IMR-90 (cell line): ENCODE measurements around the gene PEAK1. TPM values are rescaled to one million over a fixed set of nuclear protein-coding genes. Genes with fewer than 3 reads are reported as not detected.
"Not testable (repeated sequence)": the region's sequence is repeated elsewhere in the genome, so short reads cannot be mapped to it uniquely, and the experiment has no call there.

Experiments used
- ATAC-seq: fragments of 200-7000 bp; cut with Tn5 transposase; 2 replicates; pipeline ENCODE4 v1.9.1; 2020; ENCODE audit warnings: low read depth, mild to moderate bottlenecking, moderate library complexity
- BruUV-seq: library from RNA; stranded (reverse); fragments of 400-500 nt; replicated peaks from 2 replicates; lab custom pipeline; 2021; lab: Mats Ljungman, UMichigan
- CTCF ChIA-PET: fragments of 300-600 bp; formaldehyde crosslinking; extraction: SDS; loops from one replicate; lab custom pipeline; 2021; ENCODE audit warnings: antibody characterized with exemption; lab: Yijun Ruan, JAX
- POLR2A ChIA-PET: fragments of 300-600 bp; sonication (Branson Sonifier 250); formaldehyde crosslinking; loops from one replicate; lab custom pipeline; 2022; ENCODE audit warnings: antibody characterized with exemption; ENCODE audit not compliant: unreplicated experiment; lab: Charles Lee
- DNase-seq: peaks from one replicate; pipeline ENCODE4 v3.0.0; 2013
- H2AFZ ChIP-seq: replicated peaks from 2 replicates; pipeline ENCODE3; 2013; ENCODE audit warnings: low read length, mild to moderate bottlenecking; ENCODE audit not compliant: poor library complexity
- H2AK5ac ChIP-seq: 2 replicates; pipeline ENCODE4 v1.6.1; 2013; ENCODE audit warnings: low read depth, low read length, inconsistent platforms
- H2AK9ac ChIP-seq: replicated peaks from 2 replicates; pipeline ENCODE3; 2013; ENCODE audit warnings: mild to moderate bottlenecking, low read depth, low read length, moderate library complexity; ENCODE audit not compliant: poor library complexity
- H2BK120ac ChIP-seq: 2 replicates; pipeline ENCODE4 v1.6.1; 2013; ENCODE audit warnings: low read depth, low read length, inconsistent platforms
- H2BK15ac ChIP-seq: 3 replicates; pipeline ENCODE4 v1.6.1; 2013; ENCODE audit warnings: low read depth, low read length, inconsistent platforms
- H2BK20ac ChIP-seq: 2 replicates; pipeline ENCODE4 v1.6.1; 2013; ENCODE audit warnings: low read depth, mild to moderate bottlenecking, inconsistent platforms, low read length, moderate library complexity
- H2BK5ac ChIP-seq: 2 replicates; pipeline ENCODE4 v1.6.1; 2013; ENCODE audit warnings: mild to moderate bottlenecking, low read depth, low read length, inconsistent platforms; ENCODE audit not compliant: poor library complexity, severe bottlenecking
- H3K14ac ChIP-seq: replicated peaks from 2 replicates; pipeline ENCODE4 v1.6.1; 2013; ENCODE audit warnings: low read depth, low read length, inconsistent platforms
- H3K18ac ChIP-seq: 2 replicates; pipeline ENCODE4 v1.6.1; 2013; ENCODE audit warnings: low read depth, low read length, control low read depth
- H3K23ac ChIP-seq: 2 replicates; pipeline ENCODE4 v1.6.1; 2013; ENCODE audit warnings: low read depth, low read length, inconsistent platforms
- H3K27ac ChIP-seq: 2 replicates; pipeline ENCODE4 v1.5.1; 2013; ENCODE audit warnings: mild to moderate bottlenecking, control low read depth, low read length; ENCODE audit not compliant: insufficient read depth
- H3K27me3 ChIP-seq: 2 replicates; pipeline ENCODE4 v1.6.1; 2013; ENCODE audit warnings: low read length; ENCODE audit not compliant: control insufficient read depth, insufficient read depth
- H3K36me3 ChIP-seq: 2 replicates; pipeline ENCODE4 v1.6.1; 2013; ENCODE audit warnings: low read length, mixed read lengths; ENCODE audit not compliant: control insufficient read depth, insufficient read depth
- H3K4ac ChIP-seq: 2 replicates; pipeline ENCODE4 v1.6.1; 2013; ENCODE audit warnings: low read depth, low read length, inconsistent platforms
- H3K4me1 ChIP-seq: 2 replicates; pipeline ENCODE4 v1.6.1; 2013; ENCODE audit warnings: low read length, mixed read lengths; ENCODE audit not compliant: control insufficient read depth, insufficient read depth
- H3K4me2 ChIP-seq: 2 replicates; pipeline ENCODE4 v1.6.1; 2013; ENCODE audit warnings: low read depth, mild to moderate bottlenecking, control low read depth, low read length, moderate library complexity
- H3K4me3 ChIP-seq: 2 replicates; pipeline ENCODE4 v1.5.1; 2013; ENCODE audit warnings: low read depth, mild to moderate bottlenecking, control low read depth, low read length, moderate library complexity; ENCODE audit not compliant: insufficient read depth
- H3K56ac ChIP-seq: 2 replicates; pipeline ENCODE4 v1.6.1; 2013; ENCODE audit warnings: low read length, inconsistent platforms; ENCODE audit not compliant: insufficient read depth; ENCODE audit errors: extremely low read depth
- H3K79me1 ChIP-seq, 2 experiments: 2 replicates each; pipeline ENCODE4 v1.6.1; 2013; ENCODE audit warnings: low read length in 2 of 2, inconsistent platforms in 1 of 2, low read depth in 1 of 2
- H3K9ac ChIP-seq: 2 replicates; pipeline ENCODE4 v1.6.1; 2013; ENCODE audit warnings: low read depth, low read length, control low read depth
- H3K9me1 ChIP-seq: 2 replicates; pipeline ENCODE4 v1.6.1; 2013; ENCODE audit warnings: low read length, inconsistent platforms; ENCODE audit not compliant: insufficient read depth
- H3K9me3 ChIP-seq: 2 replicates; pipeline ENCODE4 v1.6.1; 2013; ENCODE audit warnings: low read length; ENCODE audit not compliant: control insufficient read depth, insufficient read depth
- H4K20me1 ChIP-seq: 2 replicates; pipeline ENCODE4 v1.6.1; 2013; ENCODE audit warnings: low read length, inconsistent platforms; ENCODE audit not compliant: insufficient read depth
- H4K5ac ChIP-seq: 2 replicates; pipeline ENCODE4 v1.6.1; 2013; ENCODE audit warnings: mild to moderate bottlenecking, low read depth, low read length, control low read depth
- H4K8ac ChIP-seq, 2 experiments: 2 replicates each; pipeline ENCODE4 v1.6.1; 2013; ENCODE audit warnings: low read depth in 2 of 2, low read length in 2 of 2, control low read depth in 1 of 2, inconsistent platforms in 1 of 2
- H4K91ac ChIP-seq: 2 replicates; pipeline ENCODE4 v1.6.1; 2013; ENCODE audit warnings: low read depth, low read length, inconsistent platforms; ENCODE audit not compliant: insufficient read depth
- CHD1 ChIP-seq: IDR thresholded peaks from 2 replicates; pipeline ENCODE4 v1.6.1; 2012; ENCODE audit warnings: low read depth, low read length, improper control_type of control experiment
- MAZ ChIP-seq: IDR thresholded peaks from 2 replicates; pipeline ENCODE4 v1.6.1; 2012; ENCODE audit warnings: low read depth, mild to moderate bottlenecking, low read length, improper control_type of control experiment, moderate library complexity, borderline replicate concordance
- RCOR1 ChIP-seq: IDR thresholded peaks from 2 replicates; pipeline ENCODE4 v1.6.1; 2012; ENCODE audit warnings: mild to moderate bottlenecking, low read length, improper control_type of control experiment; ENCODE audit not compliant: insufficient replicate concordance
- WGBS, 2 experiments: methylation state at CpG; one replicate each; pipeline versions ENCODE4 v1.1.5 to v1.1.7; 2013; ENCODE audit warnings: missing lambda C conversion rate in 2 of 2; ENCODE audit not compliant: insufficient read length in 1 of 2; ENCODE audit errors: extremely low coverage in 2 of 2; 5-methylcytosine and 5-hydroxymethylcytosine counted together
- dilution Hi-C: fragments of 300-500 bp; cut with HindIII; formaldehyde crosslinking; loops from one replicate; pipeline ENCODE4 v1.14.3; 2018; ENCODE audit warnings: low sequenced_read_pairs; ENCODE audit not compliant: unreplicated experiment
- in situ Hi-C: fragments of 300-500 bp; cut with MboI; formaldehyde crosslinking; loops from 3 replicates; pipeline ENCODE4 v1.14.3; 2019; ENCODE audit warnings: low sequenced_read_pairs, inconsistent platforms, mixed read lengths
- intact Hi-C: fragments of 100-400 bp; cut with micrococcal nuclease; formaldehyde crosslinking; loops from 2 replicates; pipeline ENCODE4 v1.10.0; 2022
- polyA plus RNA-seq, 3 experiments: library from polyadenylated mRNA; depleted of rRNA; stranded (reverse); fragments of >200 nt; gene quantifications; 2 replicates each; pipeline ENCODE4 v1.2.3, GENCODE V29; 2012; ENCODE audit warnings: low replicate concordance in 1 of 3
- total RNA-seq: library from RNA; depleted of rRNA; stranded (reverse); fragments of >200 nt; gene quantifications from 2 replicates; pipeline ENCODE4 v1.2.3, GENCODE V29; 2012
- TF ChIP-seq, protein P1 (sequence below): conservative IDR thresholded peaks from 2 replicates; pipeline ENCODE4 v1.5.1; 2012; ENCODE audit warnings: mild to moderate bottlenecking, low read depth, low read length, improper control_type of control experiment

Gene PEAK1
- total and polyA plus RNA-seq, 2 of the 4 experiments (the other 2 are of a cell fraction), result 21.5 to 43.9 TPM

DNA sequence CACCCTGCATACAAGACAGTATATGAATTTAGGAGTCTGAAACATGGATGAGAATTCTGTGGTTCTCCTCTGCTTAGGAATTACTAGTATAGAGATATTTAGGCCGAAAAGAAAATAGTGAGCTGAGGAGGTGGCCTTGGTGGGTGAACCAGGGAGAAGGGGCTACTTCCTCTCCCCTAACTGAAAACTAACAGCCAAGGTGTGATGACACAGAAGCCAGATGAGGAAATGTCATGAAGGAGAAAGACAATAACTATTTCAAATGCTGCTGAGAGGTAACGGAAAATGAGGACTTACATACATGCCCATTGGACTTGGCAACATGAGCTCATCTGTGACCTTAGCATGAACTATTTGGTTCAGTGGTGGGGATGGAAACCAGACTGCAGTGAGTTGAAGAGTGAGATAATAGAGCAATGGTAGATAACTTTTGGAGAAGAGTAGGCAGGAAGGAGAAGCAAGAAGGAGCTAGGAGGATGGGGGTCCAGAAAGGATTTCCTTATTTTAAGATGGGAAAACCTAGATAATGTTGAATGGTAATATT lies 234.6 kb downstream of the PEAK1 start:
- Histone ChIP-seq H4K20me1 (peaks cover 5% of the 10 kb centered on the region; the same call in 1 of the 2 replicates), H2BK5ac (no peak overlapping the region), H3K27ac (no peak overlapping the region), H2AK5ac (no peak overlapping the region), H2BK15ac (no peak overlapping the region), H2AFZ (no peak overlapping the region), H3K23ac (no peak overlapping the region), H3K18ac (no peak overlapping the region), H3K56ac (no peak overlapping the region), H3K9me3 (no peaks in the 10 kb centered on the region), H3K9ac (no peak overlapping the region), H2BK20ac (no peak overlapping the region), H4K5ac (no peak overlapping the region; the same call in 1 of the 2 replicates), H3K36me3 (peaks cover 3% of the 10 kb centered on the region), H3K4ac (no peak overlapping the region), H2BK120ac (no peak overlapping the region), H3K9me1 (peaks cover 12% of the 10 kb centered on the region), H3K4me2 (no peak overlapping the region), H3K79me1 (peaks cover 13 to 55% of the 10 kb centered on the region in 2 experiments), H3K4me3 (no peak overlapping the region), H4K91ac (no peak overlapping the region), H3K4me1 (peaks cover 7% of the 10 kb centered on the region), H4K8ac (no peak overlapping the region), H2AK9ac (no peak overlapping the region), H3K14ac (no peak overlapping the region), H3K27me3 (no peaks in the 10 kb centered on the region)
- intact Hi-C loops (loop anchor here (5.0 kb wide), 1 partner anchor 68 kb away; no protein-coding TSS in a partner anchor), dilution Hi-C loops (no loop called here), in situ Hi-C loops (no loop called here)
- ChIA-PET CTCF (interaction anchor here (3.0 kb wide), 1 partner anchor 358 kb away, joined by 10 read pairs; no protein-coding TSS in a partner anchor), POLR2A (no interaction called here)
- WGBS, 2 experiments, result no CpG with 5 or more reads among the region's 2 CpGs
- no peak for TF ChIP-seq MAZ
- no peak for TF ChIP-seq CHD1
- no peak for TF ChIP-seq RCOR1
- TF ChIP-seq, protein P1, sequence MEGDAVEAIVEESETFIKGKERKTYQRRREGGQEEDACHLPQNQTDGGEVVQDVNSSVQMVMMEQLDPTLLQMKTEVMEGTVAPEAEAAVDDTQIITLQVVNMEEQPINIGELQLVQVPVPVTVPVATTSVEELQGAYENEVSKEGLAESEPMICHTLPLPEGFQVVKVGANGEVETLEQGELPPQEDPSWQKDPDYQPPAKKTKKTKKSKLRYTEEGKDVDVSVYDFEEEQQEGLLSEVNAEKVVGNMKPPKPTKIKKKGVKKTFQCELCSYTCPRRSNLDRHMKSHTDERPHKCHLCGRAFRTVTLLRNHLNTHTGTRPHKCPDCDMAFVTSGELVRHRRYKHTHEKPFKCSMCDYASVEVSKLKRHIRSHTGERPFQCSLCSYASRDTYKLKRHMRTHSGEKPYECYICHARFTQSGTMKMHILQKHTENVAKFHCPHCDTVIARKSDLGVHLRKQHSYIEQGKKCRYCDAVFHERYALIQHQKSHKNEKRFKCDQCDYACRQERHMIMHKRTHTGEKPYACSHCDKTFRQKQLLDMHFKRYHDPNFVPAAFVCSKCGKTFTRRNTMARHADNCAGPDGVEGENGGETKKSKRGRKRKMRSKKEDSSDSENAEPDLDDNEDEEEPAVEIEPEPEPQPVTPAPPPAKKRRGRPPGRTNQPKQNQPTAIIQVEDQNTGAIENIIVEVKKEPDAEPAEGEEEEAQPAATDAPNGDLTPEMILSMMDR, result no peak
- BruUV-seq, result no TSS peak
- no peak for ATAC-seq
- DNase-seq, result no peak

DNA sequence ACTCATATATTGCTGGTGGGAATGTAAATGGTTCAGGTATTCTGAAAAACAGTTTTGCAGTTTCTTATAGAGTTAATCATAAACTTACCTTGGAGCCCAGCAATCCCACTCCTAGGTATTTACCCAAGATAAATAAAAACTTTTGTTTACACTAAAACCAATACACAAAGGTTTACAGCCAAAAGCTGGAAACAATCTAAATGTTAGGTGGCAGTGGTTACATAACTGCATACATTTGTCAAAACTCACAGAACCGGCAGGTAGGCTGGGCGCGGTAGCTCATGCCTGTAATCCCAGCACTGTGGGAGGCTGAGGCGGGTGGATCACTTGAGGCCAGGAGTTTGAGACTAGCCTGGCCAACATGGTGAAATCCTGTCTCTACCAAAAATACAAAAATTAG lies 235.6 kb downstream of the PEAK1 start:
- Histone ChIP-seq H3K9me1 (peaks cover 13% of the 10 kb centered on the region), H3K79me1 (peaks cover 13 to 59% of the 10 kb centered on the region in 2 experiments)
- H3K9me3 ChIP-seq, H3K14ac ChIP-seq, intact Hi-C loops, H2BK20ac ChIP-seq, ATAC-seq, in situ Hi-C loops, H4K5ac ChIP-seq, dilution Hi-C loops, CTCF ChIA-PET, H4K8ac ChIP-seq, H3K23ac ChIP-seq, H3K9ac ChIP-seq, H2AFZ ChIP-seq, H3K4ac ChIP-seq, H2AK9ac ChIP-seq, H3K18ac ChIP-seq, H3K56ac ChIP-seq, DNase-seq, H2BK5ac ChIP-seq, H2AK5ac ChIP-seq, H3K36me3 ChIP-seq, H3K27me3 ChIP-seq, POLR2A ChIA-PET, H3K4me3 ChIP-seq, H3K4me1 ChIP-seq, H4K91ac ChIP-seq, H3K27ac ChIP-seq, H2BK15ac ChIP-seq, H2BK120ac ChIP-seq, H4K20me1 ChIP-seq, H3K4me2 ChIP-seq, BruUV-seq: not testable (repeated sequence)
- no CpG with 5 or more reads among the region's 4 CpGs for WGBS, 2 experiments
